SK-N-SH treated with all-trans-retinoic acid at 6 μM for 48 hours (cell line): ENCODE measurements around the gene SERP1.

Source experiments
- ATAC-seq: fragments of 200-7000 bp; cut with Tn5 transposase; 3 replicates; pipeline ENCODE4 v1.9.1; 2020; ENCODE audit warnings: mild to moderate bottlenecking, moderate library complexity
- ARNTL ChIP-seq: fragments of 450-650 bp; formaldehyde crosslinking; IDR thresholded peaks from 2 replicates; pipeline ENCODE4 v1.5.0; 2020; ENCODE audit warnings: low read depth, mild to moderate bottlenecking, moderate library complexity, borderline replicate concordance
- BACH2 ChIP-seq: fragments of 250-450 bp; sonication (Bioruptor Pico); IDR thresholded peaks from 2 replicates; pipeline ENCODE4 v1.9.0; 2021; ENCODE audit warnings: mild to moderate bottlenecking, borderline replicate concordance
- CREB5 ChIP-seq: fragments of 250-450 bp; sonication (Bioruptor Pico); IDR thresholded peaks from 2 replicates; pipeline ENCODE4 v1.5.1; 2020; ENCODE audit warnings: low read depth, mild to moderate bottlenecking, moderate library complexity
- CSDC2 ChIP-seq: fragments of 250-450 bp; sonication (Bioruptor Pico); IDR thresholded peaks from 2 replicates; pipeline ENCODE4 v1.5.0; 2020; ENCODE audit warnings: mild to moderate bottlenecking, moderate library complexity
- CSRNP3 ChIP-seq: fragments of 250-450 bp; sonication (Bioruptor Pico); IDR thresholded peaks from 2 replicates; pipeline ENCODE4 v1.5.1; 2021; ENCODE audit warnings: mild to moderate bottlenecking, moderate library complexity
- ESRRG ChIP-seq: fragments of 250-450 bp; sonication (Bioruptor Pico); IDR thresholded peaks from 2 replicates; pipeline ENCODE4 v1.6.1; 2021; ENCODE audit warnings: mild to moderate bottlenecking
- GLIS3 ChIP-seq: fragments of 250-450 bp; sonication (Bioruptor Pico); IDR thresholded peaks from 2 replicates; pipeline ENCODE4 v1.5.0; 2020; ENCODE audit warnings: mild to moderate bottlenecking, moderate library complexity
- ISL1 ChIP-seq: fragments of 250-450 bp; sonication (Bioruptor Pico); IDR thresholded peaks from 2 replicates; pipeline ENCODE4 v2.1.2; 2022; ENCODE audit warnings: mild to moderate bottlenecking, moderate library complexity
- OSR1 ChIP-seq: fragments of 250-450 bp; sonication (Bioruptor Pico); IDR thresholded peaks from 2 replicates; pipeline ENCODE4 v1.8.0; 2022; ENCODE audit warnings: moderate library complexity, mild to moderate bottlenecking, inconsistent platforms
- PATZ1 ChIP-seq: fragments of 250-450 bp; sonication (Bioruptor Pico); IDR thresholded peaks from 2 replicates; pipeline ENCODE4 v1.8.0; 2020; ENCODE audit warnings: mild to moderate bottlenecking, moderate library complexity, borderline replicate concordance
- POU6F1 ChIP-seq: fragments of 250-450 bp; sonication (Bioruptor Pico); IDR thresholded peaks from 2 replicates; pipeline ENCODE4 v1.8.0; 2021; ENCODE audit warnings: low read depth, mild to moderate bottlenecking, moderate library complexity, borderline replicate concordance
- PPARA ChIP-seq: fragments of 250-450 bp; sonication (Bioruptor Pico); IDR thresholded peaks from 2 replicates; pipeline ENCODE4 v1.5.0; 2020; ENCODE audit warnings: mild to moderate bottlenecking, borderline replicate concordance
- RARB ChIP-seq: fragments of 250-450 bp; sonication (Bioruptor Pico); IDR thresholded peaks from 2 replicates; pipeline ENCODE4 v1.8.0; 2021; ENCODE audit warnings: mild to moderate bottlenecking, moderate library complexity
- SNAI2 ChIP-seq: fragments of 250-450 bp; sonication (Bioruptor Pico); IDR thresholded peaks from 2 replicates; pipeline ENCODE4 v1.5.0; 2020; ENCODE audit warnings: mild to moderate bottlenecking, moderate library complexity
- TCF4 ChIP-seq: fragments of 250-450 bp; sonication (Bioruptor Pico); IDR thresholded peaks from 2 replicates; pipeline ENCODE4 v1.8.0; 2021; ENCODE audit warnings: mild to moderate bottlenecking, moderate library complexity, borderline replicate concordance
- TOX ChIP-seq: fragments of 250-450 bp; sonication (Bioruptor Pico); IDR thresholded peaks from 2 replicates; pipeline ENCODE4 v1.8.0; 2021; ENCODE audit warnings: mild to moderate bottlenecking, moderate library complexity, borderline replicate concordance
- TSHZ2 ChIP-seq: fragments of 250-450 bp; sonication (Bioruptor Pico); IDR thresholded peaks from 2 replicates; pipeline ENCODE4 v1.5.0; 2020; ENCODE audit warnings: mild to moderate bottlenecking, moderate library complexity
- ZC3H10 ChIP-seq: fragments of 250-450 bp; sonication (Bioruptor Pico); IDR thresholded peaks from 2 replicates; pipeline ENCODE4 v1.5.1; 2021; ENCODE audit warnings: mild to moderate bottlenecking, moderate library complexity
- ZFP3 ChIP-seq: fragments of 250-450 bp; sonication (Bioruptor Pico); IDR thresholded peaks from 2 replicates; pipeline ENCODE4 v1.5.0; 2020; ENCODE audit warnings: mild to moderate bottlenecking, moderate library complexity
- ZFP30 ChIP-seq: fragments of 450-650 bp; formaldehyde crosslinking; IDR thresholded peaks from 2 replicates; pipeline ENCODE4 v1.5.0; 2022; ENCODE audit warnings: mild to moderate bottlenecking, moderate library complexity
- ZNF565 ChIP-seq: fragments of 450-650 bp; formaldehyde crosslinking; conservative IDR thresholded peaks from 2 replicates; pipeline ENCODE4 v1.5.0; 2020; ENCODE audit warnings: low read depth, mild to moderate bottlenecking, moderate library complexity
- ZNF70 ChIP-seq: fragments of 450-650 bp; formaldehyde crosslinking; IDR thresholded peaks from 2 replicates; pipeline ENCODE4 v1.5.0; 2020; ENCODE audit warnings: mild to moderate bottlenecking, moderate library complexity
- ZNF8 ChIP-seq: fragments of 450-650 bp; formaldehyde crosslinking; IDR thresholded peaks from 2 replicates; pipeline ENCODE4 v1.5.0; 2020; ENCODE audit warnings: mild to moderate bottlenecking, moderate library complexity

The SERP1 gene

GRCh38 chr3:150555859-150556436 lies 9.7 kb upstream of the SERP1 start:
- ATAC-seq: no peak
- TF ChIP-seq ZNF70 (CRISPR knock-in tag) (no peak), GLIS3 (CRISPR knock-in tag) (no peak), ZFP30 (no peak), ZNF8 (CRISPR knock-in tag) (no peak), OSR1 (CRISPR knock-in tag) (no peak), PPARA (CRISPR knock-in tag) (no peak), ARNTL (CRISPR knock-in tag) (no peak), ISL1 (no peak), TCF4 (CRISPR knock-in tag) (no peak), PATZ1 (no peak), ZNF565 (CRISPR knock-in tag) (no peak), CSDC2 (CRISPR knock-in tag) (no peak), TSHZ2 (CRISPR knock-in tag) (no peak), POU6F1 (CRISPR knock-in tag) (no peak), ZC3H10 (no peak), TOX (no peak), ZFP3 (CRISPR knock-in tag) (no peak), CREB5 (CRISPR knock-in tag) (no peak), SNAI2 (no peak), CSRNP3 (CRISPR knock-in tag) (no peak)

GRCh38 chr3:150547045-150547741 lies 897 bp upstream of the SERP1 start:
- ATAC-seq: no peak
- TF ChIP-seq ZFP3 (CRISPR knock-in tag) (no peak), BACH2 (no peak), TSHZ2 (CRISPR knock-in tag) (no peak), CREB5 (CRISPR knock-in tag) (no peak), POU6F1 (CRISPR knock-in tag) (no peak), OSR1 (CRISPR knock-in tag) (no peak), TOX (no peak), ZNF8 (CRISPR knock-in tag) (no peak), GLIS3 (CRISPR knock-in tag) (no peak), RARB (CRISPR knock-in tag) (no peak), SNAI2 (no peak), ARNTL (CRISPR knock-in tag) (no peak), ZFP30 (no peak), ZNF565 (CRISPR knock-in tag) (no peak), ESRRG (CRISPR knock-in tag) (no peak)
